NCI-H226 (cell line): ENCODE measurements around the gene DSE.
A peak's percentile ranks its signal among the peaks of the same experiment; 100 is the strongest.

Experiments
- DNase-seq: peaks from one replicate; pipeline ENCODE4 v3.0.0-alpha.2; 2015

The DSE gene

DNA sequence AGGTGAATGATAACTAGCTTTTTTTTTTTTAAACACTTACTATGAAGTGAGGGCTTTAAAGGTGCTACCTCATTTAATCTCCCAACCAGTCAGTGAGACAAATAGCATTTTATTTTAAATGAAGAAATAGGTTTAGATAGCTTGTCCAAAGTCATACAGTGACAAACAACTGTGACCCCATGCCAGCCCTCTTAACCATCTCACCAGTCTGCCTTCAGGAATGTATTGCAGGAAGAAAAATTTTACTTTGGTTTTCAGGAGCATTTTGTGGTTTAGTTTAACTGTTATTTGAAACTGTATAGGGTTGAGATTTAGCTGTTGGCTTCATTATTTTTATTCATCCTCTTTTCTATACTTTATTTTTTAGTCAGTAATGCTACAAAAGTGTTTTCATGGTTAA, 18.6 kb downstream of the DSE start:
- DNase-seq, result no peak

DNA sequence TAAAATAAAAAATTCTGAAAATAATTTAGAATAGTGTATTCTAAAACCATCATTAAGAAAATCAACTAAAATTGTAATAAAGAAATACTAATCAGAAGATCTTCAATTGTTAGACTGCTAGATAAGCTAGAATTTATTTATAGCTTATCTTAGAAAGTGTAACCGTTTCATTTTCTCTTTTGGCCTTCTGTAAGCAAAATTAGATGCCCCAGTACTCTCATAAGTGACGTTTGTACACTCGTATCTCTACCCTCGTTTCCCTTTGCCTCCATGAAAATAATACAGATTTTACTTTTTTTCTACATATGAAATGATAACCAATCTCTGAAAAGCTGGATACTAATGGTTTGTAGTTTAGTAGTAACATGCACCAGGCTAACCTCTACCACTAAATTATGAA, 19.8 kb downstream of the DSE start:
- DNase-seq, result no peak

DNA sequence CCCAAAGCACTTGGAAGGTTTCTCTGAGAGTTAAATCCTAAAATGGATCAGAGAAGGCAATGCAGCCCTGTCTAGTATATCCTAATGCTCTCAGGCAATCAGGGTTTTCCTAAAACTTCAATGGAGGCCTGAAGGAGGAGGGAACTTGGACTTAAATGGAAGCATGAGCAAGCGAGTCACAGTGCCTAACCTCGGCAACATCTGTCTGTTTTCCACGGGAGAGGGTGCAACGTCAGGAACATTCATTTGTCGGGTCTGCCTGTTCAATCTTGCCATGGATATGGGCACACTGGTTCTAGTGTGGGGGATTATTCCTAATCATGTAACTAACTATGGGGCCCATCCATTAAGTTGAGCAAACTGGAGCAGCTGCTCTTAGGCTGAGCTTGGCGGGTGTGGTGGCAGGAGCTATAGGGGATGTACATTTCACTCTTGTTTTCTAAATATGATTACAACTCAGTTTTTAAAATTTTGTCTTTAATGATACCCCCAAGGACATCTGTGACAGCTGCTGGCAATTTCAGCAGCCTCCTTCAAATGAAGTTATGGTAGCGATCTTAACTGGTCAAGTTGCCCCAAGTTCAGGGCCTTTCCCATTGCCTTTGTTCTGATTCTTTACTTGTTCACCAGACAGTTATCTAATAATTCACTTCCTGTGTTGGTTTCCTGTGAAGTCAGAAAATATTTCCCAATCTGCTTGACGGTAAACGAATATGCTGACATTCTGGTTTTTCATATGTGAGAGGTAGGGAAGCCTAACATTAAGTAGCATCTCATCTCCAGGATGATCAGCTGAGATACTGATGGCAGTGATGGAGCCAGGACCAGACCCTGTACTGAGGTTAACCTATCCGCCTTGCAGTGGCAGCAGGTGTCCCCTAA, 21.6 kb downstream of the DSE start:
- peak; percentile 64 for DNase-seq

DNA sequence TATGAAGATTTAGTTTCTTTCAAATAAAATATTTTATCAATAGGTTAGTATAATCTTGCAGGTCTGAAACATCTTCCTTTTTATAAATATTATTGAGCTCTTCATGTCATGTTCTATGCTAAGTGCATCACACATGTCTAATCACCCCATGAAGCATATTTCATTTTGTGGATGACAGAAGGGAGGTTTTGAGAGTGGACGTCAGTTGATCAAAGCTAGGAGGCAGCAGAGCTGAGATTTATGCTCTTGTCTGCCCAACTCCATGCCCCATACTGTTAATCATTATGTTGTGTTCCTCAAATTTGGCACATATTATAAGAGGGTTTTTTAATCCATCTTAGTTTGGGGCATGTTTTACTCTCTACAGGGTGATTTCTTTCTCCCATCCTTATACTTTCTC, 22.7 kb downstream of the DSE start:
- DNase-seq, result peak; percentile 9

DNA sequence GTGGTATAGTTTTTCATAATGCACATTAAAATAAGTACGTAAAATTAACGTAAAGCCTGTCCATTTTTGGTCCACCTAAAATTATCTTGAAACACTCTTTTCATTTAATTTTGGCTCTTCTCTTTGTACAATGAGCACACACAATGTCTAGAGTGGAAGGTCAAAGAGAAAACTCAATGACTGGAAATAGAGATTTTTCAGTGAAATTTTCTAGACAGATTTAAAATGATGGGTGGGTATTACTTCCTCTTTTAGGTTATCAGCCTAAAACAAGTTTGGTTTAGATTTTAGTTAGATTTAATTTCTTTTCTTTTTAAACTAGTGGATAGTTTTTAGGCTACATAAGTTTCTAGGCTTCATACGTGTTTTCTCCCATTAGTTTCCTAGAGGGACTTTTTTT, 24.9 kb downstream of the DSE start:
- DNase-seq, result no peak

DNA sequence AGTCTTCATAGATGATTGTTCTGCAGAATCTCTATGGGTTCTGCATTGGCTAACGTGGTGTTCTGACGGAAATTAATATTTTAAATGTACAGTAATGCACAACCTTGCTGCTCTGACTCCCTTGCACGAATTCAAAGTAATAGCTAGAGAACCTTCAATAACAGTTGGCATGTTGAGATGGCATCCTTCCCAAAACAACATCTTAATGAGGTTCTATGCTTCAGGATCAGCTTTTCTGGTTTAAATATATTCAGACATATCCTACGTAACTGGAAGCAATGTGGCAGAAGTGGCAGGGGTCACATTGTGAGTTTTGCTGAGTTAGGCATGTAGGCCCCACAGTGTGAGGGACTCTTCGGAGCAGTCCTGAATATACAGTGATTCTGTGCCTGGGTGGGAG, 25.7 kb downstream of the DSE start:
- DNase-seq, result no peak

DNA sequence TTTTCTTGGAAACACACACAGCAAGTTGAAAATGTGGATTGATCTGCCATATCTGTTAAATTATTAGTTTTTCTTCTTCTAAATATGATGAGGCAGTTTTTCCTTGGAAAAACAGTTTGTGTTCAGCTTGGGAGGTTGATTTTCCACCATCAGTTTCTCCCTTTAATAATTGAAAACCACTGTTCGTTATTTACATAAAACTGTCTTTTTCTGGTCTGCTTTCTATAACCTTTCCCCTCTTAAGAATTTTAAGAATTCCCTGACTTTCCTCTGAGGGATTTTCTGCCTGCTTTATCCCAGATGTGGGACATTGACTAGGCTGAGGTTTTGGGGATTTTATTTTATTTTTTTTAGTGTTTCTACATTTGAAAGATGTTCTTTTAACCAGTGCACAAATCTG, 27.2 kb downstream of the DSE start:
- DNase-seq, result no peak

DNA sequence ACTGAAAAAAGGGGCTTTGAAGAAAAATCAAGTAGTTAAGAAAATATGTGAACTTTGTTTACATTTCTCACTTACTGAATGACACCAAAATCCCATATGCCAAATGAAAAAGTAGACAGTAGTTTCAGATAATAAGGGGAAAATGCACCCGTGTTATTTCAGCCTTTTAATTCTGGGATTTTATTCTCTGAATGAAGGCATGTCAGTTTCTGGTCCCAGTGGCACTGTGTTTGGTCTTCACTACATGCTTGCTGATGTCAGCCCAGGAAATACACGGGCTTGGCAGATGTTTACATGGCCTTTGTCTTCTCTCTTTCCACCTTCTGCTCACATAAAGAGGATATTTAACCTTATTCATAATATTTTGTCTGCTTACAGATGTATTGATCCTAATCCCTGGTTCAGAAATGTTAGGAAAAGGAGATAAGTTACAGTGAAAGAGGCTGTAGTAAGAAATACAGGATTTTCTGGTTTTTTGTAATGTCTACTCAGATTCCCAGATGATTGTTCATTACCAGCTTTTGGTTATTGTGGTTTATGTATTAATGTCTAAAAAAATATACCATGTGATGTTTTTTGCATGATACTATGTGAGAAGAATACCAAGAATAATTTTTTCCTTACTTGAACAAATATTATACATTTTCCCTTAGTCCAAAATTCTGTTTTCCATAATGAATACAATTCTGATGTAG, 27.7 kb downstream of the DSE start:
- DNase-seq, result no peak

DNA sequence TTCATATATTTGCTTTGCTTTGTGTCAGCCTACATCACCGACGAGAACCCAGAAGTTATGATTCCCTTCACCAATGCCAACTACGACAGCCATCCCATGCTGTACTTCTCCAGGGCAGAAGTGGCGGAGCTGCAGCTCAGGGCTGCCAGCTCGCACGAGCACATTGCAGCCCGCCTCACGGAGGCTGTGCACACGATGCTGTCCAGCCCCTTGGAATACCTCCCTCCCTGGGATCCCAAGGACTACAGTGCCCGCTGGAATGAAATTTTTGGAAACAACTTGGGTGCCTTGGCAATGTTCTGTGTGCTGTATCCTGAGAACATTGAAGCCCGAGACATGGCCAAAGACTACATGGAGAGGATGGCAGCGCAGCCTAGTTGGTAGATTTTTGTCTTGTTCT, 28.5 kb downstream of the DSE start:
- DNase-seq, result no peak

DNA sequence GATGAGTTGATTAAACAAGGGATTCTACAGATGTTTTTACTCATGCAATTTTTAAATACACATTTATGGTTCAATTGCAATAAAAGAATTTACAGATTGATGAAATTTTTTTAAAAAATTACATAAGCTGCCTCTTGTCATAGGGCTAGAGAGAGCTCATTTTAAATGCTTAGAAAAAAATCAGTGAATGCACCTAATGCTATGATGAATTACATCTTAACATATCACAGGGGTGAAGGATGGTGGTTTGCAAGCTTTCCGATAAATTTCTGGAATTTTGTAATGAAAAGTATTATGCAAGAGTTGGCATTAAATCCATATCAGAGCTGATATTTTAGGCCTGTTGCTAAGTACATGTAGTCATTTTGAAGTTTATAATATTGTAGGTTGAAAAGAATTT, 29.6 kb downstream of the DSE start:
- DNase-seq, result peak; percentile 57

DNA sequence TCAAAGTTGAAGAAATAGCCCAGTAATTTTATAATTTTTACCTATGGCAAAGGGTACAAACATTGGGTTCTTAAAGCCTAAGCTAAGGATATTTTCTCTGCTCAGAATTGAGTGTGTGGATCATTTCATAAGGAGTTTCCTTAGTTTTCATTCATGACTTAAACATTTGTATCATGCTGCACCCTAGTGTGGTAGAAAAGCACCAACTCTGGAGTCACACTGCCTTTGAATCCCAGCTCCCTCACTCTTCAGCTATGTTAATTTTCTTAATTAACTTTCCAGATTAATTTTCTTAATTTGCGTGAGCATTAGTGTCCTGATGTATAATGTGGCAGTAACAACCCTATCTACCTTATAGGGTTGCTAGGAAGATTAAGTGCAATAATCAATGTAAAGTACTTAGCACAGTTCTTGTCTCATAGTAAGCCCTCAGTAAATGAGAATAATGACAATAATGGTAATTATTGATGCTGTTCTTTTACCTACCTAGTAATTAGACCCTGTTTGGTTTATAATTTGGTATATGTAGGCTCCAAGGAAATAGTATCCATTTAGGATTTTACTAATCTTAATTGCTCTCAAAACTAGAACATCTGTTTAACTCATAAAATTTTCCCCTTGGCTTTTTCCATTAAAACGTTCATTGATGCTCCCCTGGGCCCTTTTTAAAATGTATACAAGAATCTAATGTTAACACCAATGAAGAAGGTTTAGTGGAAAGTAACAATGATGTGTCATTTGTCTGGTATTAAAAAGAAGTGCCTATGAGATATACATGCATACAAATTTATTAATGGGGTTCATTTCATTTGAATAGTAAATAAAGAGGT, 31.6 kb downstream of the DSE start:
- DNase-seq, result no peak

DNA sequence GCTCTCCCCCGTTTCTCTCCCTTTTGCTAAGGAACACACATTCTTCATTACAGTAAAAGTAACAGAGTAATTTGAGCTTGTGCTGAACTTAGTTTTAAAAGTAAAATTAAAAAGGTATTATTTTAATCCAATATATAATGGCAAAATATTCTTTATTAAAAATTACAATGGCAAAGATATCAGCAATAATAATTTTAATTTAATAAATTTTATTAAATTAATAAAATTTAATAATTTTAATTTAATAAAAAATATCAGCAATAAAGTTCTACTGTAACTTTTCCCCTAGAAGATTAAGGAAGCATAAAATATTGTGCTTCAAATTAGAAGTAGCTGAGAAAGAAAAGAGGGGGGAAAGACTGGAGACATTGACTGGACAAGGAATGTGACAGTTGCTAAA, 32.5 kb downstream of the DSE start:
- DNase-seq, result no peak

DNA sequence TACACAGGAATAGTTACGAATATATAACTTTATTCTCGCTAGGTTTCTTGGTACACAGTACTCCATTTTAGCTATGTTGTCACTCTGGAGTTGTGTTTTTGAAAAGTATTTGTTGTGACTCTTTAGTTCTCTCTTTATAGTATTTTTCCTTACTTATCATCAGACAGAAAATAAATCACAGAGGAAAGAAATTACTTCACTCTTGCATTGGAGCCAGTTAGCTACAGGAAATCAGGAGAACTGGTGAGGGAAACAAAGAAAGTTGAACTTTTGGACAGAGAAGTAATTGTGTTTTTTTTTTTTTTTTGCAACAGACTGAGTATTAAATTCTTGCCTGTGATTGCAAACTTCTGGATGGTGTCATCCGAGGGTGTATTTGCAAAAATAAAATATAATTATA, 33.9 kb downstream of the DSE start:
- no peak for DNase-seq

DNA sequence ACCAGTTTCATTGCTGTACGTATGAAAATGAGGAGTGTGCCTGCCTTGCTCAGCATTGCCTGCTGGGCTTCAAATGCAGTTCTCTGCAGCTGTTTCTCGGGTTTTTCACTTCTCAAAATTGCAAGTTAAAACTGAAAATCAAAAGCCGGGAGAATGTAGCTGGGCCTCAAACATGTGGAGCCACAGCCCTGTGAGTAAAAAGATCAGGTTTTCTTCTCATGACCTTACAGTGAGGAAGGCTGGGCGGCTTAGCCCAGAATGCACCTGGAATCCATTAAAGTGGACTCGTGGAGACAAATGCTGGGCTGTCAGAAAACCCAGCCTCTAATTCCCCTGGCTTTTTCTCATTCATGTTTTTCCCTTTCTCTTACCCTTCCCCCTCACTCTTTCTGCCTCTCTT, 34.4 kb downstream of the DSE start:
- DNase-seq, result no peak

DNA sequence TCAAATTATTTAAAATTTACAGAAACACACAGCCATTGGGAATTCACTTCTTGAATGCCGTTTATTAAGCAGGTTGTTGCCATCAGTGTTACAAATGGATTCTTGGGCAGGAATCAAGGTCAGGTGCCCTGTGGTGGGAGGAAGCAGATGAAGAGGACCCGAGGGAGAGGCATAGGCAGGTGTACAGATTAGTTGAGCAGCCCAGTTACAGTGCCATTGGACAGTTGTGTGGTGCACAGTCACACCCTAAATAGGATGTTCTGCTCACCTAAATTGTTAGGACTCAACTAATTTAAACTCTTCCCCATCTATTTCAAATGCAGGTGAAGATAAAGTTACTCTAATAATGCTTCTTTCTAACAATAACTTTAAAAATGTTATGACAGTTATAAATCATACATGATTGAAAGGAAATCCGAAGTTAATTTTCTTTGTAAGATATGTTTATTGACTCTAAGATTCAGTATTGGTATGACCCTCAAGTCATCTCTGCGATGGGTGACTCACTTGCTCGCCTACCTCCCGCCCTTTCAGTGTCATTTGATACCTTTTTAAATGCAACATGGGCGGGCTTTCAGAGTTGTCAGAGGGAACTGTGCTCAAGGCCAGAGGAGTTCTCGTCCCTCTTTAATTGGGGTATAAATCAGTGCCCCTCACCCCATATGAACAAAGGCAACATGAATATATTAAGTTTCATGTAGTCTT, 35.1 kb downstream of the DSE start:
- DNase-seq, result no peak

DNA sequence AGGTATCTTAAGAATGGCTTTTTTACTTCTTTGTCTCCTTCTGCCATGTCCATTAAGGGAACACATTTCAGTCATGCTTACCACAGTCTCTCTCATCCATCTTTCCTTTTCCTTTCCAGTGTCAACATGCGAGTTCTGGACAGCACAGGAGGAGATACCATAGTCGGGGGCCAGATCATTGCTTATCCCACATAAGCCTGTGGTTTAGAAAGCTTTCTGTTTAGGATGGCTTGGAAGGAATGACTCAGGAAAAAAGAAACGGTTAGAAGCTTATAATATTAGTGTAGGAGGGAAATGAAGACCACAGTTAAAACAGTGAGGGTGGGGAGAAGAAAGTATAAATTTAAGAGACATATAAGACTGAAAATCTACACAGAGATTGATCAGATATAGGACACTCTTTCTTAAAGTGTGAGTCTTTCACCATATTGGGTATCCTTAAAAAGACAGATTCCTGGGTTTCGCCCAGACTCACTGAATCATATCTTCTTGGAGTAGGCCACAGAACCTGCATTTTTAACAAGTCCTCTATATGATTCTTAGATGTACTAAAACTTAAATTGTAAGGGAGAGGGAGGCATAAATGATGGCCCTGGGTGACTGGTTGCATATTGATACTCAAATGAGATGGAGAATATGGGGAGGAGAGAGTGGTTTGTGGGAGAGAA, 36.1 kb downstream of the DSE start:
- DNase-seq, result no peak

DNA sequence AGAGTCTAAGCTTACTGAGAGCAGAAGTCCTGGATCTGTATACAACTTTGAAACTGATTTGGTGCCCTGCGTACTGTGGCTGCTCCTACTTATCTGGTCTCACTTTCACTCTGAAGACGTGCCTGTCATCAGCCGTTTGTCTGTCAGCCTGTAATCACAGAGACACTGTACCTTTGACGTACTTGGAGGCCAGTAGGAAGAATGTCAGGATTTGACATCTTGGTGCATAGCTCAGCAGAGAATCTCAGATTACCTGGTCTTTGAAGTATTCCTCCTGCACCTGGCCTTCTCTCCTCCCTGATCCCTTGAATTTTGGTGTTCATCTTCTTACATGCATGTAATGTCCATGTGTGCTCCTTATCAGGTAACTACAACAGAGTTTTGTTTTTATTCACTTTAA, 37.7 kb downstream of the DSE start:
- DNase-seq, result no peak

DNA sequence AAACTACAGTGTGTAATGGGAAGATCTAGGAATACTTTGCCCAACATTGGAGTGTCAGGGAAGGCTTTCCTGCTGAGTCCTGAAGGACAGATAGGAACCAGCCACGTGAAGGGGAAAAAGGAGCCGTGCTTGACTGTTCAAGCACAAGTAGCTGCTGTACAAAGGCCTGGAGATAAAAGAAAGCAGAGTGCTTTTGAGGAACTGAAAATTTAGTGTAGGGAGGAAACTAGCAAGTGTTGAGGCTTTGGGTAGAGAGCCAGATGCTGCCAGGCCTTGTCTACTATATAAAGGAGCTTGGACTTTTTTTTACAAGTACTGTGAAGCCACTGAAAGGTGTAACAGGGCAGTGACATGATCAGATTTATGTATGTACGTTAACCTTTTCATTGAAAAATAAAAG, 39.0 kb downstream of the DSE start:
- DNase-seq, result no peak

DNA sequence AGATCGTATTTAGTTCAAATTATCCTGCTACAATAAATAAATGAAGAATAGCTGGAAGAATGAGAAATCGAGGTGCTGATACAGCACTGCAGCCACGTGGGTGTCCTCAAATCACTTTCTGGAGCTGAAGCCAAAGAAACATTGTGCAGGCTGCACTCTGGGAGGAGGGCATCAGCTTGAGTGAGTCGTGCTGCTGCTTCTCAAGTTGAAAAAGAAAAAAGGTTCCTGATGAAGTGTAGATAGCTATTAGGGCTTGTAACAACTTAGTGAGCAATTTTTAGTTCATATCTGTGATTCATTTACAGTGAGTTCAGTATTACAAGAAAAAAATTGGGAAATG, 40.5 kb downstream of the DSE start:
- peak; percentile 48 for DNase-seq

DNA sequence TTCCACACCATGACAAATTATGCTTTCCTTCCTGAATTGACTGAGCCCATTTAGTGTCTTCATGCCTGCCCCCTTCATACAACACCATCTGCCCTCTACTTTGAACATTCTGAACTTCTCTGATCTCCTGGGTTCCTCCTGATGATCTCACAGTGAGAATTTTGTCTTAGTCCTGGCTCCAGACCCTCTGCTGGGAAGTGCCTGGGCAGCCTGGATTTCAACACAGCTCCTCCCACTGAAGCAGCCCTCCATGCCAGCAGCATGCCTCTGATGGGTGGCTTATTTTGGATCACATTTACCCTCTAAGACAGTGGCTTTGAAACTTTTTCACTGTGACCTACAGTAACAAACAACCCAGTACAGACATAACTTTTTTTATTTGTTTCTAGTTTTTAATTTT, 41.5 kb downstream of the DSE start:
- peak; percentile 48 for DNase-seq

DNA sequence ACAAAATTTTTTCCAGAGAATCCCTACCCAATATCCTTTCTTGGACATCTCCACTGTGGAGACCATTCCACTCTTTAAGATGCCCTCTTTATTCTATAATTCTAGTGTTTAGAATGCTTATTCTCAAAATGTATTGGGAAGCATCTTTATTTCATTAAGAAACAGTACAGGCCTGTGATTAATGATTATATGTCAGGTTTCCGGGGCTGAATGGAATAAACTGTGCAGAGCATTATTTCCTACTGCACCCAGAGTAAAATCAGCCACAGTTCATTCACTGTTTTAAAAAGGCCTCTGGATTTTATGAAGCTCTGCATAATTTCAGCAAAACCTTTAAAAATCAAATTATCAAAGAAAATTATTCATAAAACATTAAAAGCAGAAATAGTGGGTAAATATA, 42.6 kb downstream of the DSE start:
- DNase-seq, result no peak

DNA sequence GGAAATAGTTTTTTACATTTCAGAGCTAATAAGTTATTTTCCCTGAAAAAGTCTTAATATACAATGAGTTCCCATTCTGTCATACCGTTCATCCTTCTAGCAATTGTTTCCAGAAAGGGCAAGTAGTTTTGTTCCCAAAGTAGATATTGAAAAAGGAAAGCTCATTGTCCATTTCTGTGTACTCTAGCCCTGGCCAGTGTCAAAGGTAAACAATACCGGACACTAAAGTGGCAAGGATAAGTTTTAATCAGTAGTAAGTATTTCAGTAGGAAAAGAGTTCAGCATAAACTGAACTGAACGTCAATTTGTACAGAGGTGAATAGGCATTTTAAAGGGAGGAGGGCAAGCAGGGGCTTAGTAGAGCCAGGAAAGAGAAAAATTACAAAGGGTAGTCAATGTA, 46.9 kb downstream of the DSE start:
- no peak for DNase-seq
